ENCODE data around the gene SAP25. TPM values are rescaled to one million over a fixed set of nuclear protein-coding genes. Genes with fewer than 3 reads are reported as not detected.

The SAP25 gene
- polyA plus RNA-seq, 2 donors = 1.5 to 3.3 TPM

DNA sequence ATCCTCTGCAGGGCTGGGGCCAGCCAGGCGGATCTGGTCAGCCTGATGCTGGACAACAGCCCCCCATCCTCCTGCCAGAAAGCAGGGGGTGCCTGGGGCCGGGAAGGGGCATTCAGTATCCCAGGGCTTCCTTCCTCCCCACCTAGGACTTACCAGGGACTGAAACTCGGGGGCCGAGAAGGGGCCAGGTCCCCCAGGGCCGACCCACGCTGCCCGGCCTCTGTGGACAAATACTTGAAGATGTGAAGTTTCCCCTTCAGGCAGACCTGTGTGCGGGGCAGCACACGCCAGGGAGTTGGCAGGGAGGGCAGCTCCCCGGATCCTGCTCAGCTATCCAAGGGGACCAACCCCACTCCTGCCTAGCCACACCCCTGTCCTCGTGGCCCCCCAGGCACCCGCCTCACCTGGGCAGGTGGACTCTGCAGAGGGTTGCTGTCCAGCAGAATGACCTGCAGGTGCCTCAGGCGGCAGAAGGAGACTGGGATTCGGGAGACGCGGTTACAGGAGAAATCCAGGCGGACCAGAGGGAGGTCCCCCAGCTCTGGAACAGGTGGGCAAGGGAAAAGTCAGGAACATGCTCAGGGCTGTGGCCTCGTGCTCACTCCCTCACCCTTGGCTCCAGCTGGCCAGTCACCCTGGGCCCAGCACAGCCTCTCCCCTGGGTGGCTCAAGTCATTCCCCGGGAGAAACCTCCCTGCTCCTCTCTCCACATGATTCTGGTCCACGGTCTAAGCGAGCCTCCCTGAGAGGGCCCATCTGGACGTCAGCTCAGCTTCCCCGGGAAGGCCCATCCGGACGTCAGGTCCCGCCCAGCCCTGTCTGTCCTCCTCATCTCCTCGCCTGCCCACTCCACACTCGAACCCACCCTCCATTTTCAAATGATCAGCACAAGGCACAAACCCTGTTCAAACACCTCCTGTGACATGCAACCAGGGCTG lies 4.8 kb upstream of the SAP25 start:
- Histone ChIP-seq H3K9me3 (ENCODE audit: control insufficient read depth in 2 of 2, insufficient read depth in 1 of 2, low read depth in 1 of 2, low read length in 1 of 2) (no peaks in the 10 kb centered on the region), H3K27me3 (ENCODE audit: control insufficient read depth in 1 of 2, insufficient read depth in 2 of 2, low read length in 2 of 2) (no peaks in the 10 kb centered on the region), H3K27ac (ENCODE audit: low read depth in 2 of 2, low read length in 1 of 2) (no peak overlapping the region), H3K4me3 (ENCODE audit: low read depth in 1 of 2, low read length in 2 of 2) (no peak overlapping the region), H3K4me1 (ENCODE audit: control insufficient read depth in 2 of 2, insufficient read depth in 2 of 2, low read length in 1 of 2) (peaks cover 10 to 21% of the 10 kb centered on the region in 2 donors), H3K36me3 (ENCODE audit: control insufficient read depth in 2 of 2, insufficient read depth in 2 of 2, low read length in 1 of 2) (peaks cover 11 to 76% of the 10 kb centered on the region in 2 donors)
- 91 to 93% methylated on average over 28 of the region's 28 CpGs for WGBS, 2 donors

DNA sequence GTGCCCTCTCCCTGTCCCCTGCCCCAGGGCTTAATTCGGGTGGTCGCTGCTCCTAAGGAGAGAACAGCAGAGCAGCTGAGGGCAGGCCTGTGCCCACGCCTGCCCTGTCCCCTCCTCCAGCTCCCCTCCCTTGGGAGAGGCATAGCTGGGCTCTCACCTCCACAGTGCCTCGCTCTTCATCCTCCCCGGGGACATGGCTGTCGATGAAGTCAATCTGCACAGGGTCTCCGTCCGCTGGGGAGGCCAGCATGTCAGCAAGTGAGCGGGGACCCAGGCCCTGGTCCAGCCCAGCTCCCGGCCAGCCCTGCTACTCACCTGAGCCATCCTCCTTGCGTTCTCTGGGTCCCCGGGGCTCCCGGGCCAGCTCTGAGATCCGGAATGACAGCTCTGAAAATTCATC lies 3.8 kb upstream of the SAP25 start:
- Histone ChIP-seq H3K4me3 (ENCODE audit: low read depth in 1 of 2, low read length in 2 of 2) (no peak overlapping the region), H3K27ac (ENCODE audit: low read depth in 2 of 2, low read length in 1 of 2) (no peak overlapping the region), H3K36me3 (ENCODE audit: control insufficient read depth in 2 of 2, insufficient read depth in 2 of 2, low read length in 1 of 2) (peaks cover 11 to 79% of the 10 kb centered on the region in 2 donors), H3K4me1 (ENCODE audit: control insufficient read depth in 2 of 2, insufficient read depth in 2 of 2, low read length in 1 of 2) (peaks cover 9 to 13% of the 10 kb centered on the region in 2 donors), H3K9me3 (ENCODE audit: control insufficient read depth in 2 of 2, insufficient read depth in 1 of 2, low read depth in 1 of 2, low read length in 1 of 2) (no peaks in the 10 kb centered on the region), H3K27me3 (ENCODE audit: control insufficient read depth in 1 of 2, insufficient read depth in 2 of 2, low read length in 2 of 2) (no peaks in the 10 kb centered on the region)
- WGBS, 2 donors = 91 to 93% methylated on average over 14 of the region's 14 CpGs

DNA sequence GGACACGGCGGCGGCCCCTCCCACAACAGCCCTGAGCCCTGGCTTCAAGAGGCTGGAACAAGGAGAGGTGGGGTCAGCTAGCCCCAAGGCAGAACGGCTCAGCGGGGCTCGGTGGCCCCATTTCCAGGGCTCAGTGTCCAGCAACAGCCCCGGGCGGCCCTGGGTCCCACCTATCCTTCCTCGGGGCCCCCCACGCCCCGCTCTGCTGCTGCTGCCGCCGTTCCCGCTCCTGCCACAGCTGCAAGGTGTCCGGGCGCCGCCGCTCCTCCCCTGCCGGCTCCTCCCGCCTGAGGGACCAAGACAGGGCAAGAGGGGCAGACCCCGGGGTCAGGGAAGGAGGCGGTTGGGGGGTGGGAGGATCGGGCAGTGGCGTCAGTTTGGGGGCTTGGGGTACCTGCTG lies 3.4 kb upstream of the SAP25 start:
- Histone ChIP-seq H3K27me3 (ENCODE audit: control insufficient read depth in 1 of 2, insufficient read depth in 2 of 2, low read length in 2 of 2) (no peaks in the 10 kb centered on the region), H3K9me3 (ENCODE audit: control insufficient read depth in 2 of 2, insufficient read depth in 1 of 2, low read depth in 1 of 2, low read length in 1 of 2) (no peaks in the 10 kb centered on the region), H3K27ac (ENCODE audit: low read depth in 2 of 2, low read length in 1 of 2) (no peak overlapping the region), H3K4me1 (ENCODE audit: control insufficient read depth in 2 of 2, insufficient read depth in 2 of 2, low read length in 1 of 2) (peaks cover 5 to 9% of the 10 kb centered on the region in 2 donors), H3K4me3 (ENCODE audit: low read depth in 1 of 2, low read length in 2 of 2) (no peak overlapping the region), H3K36me3 (ENCODE audit: control insufficient read depth in 2 of 2, insufficient read depth in 2 of 2, low read length in 1 of 2) (peaks cover 11 to 77% of the 10 kb centered on the region in 2 donors)
- 94 to 95% methylated on average over 21 to 24 of the region's 24 CpGs for WGBS, 2 donors

DNA sequence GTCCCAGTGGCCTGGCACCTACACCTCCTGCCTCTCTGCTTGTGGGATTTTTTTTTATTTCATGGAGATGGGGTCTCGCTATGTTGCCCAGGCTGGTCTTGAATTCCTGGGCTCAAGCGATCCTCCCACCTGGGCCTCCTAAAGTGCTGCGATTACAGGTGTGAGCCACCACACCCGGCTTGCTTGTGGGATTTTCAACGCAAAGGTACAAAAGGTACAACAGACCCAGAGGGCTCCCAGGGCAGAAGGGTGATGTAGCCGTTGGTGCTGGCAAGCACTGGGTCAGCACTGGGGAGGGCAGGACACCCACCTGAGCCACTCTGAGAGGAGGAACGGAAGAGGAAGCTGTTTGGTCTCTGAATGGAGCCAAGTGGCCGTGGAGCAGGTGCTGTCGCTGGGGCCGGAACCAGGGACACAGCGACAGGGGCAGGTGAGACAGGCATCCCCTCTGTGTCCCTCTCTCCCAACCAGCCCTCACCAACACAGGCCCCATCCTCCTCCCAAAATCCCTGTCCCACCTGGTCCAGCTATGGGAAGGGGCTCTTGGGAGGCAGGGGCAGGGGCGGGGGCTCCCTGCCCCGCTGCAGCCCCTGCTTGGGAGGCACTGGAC lies 2.8 kb upstream of the SAP25 start:
- peaks cover 0 to 3% of the 10 kb centered on the region in 2 donors for H3K4me1 ChIP-seq (ENCODE audit: control insufficient read depth in 2 of 2, insufficient read depth in 2 of 2, low read length in 1 of 2)
- no peaks in the 10 kb centered on the region for H3K27me3 ChIP-seq (ENCODE audit: control insufficient read depth in 1 of 2, insufficient read depth in 2 of 2, low read length in 2 of 2)
- 96 to 97% methylated on average over 13 of the region's 13 CpGs for WGBS, 2 donors
- no peak overlapping the region for H3K27ac ChIP-seq (ENCODE audit: low read depth in 2 of 2, low read length in 1 of 2)
- H3K36me3 ChIP-seq (ENCODE audit: control insufficient read depth in 2 of 2, insufficient read depth in 2 of 2, low read length in 1 of 2) = peaks cover 11 to 71% of the 10 kb centered on the region in 2 donors
- no peaks in the 10 kb centered on the region for H3K9me3 ChIP-seq (ENCODE audit: control insufficient read depth in 2 of 2, insufficient read depth in 1 of 2, low read depth in 1 of 2, low read length in 1 of 2)
- H3K4me3 ChIP-seq (ENCODE audit: low read depth in 1 of 2, low read length in 2 of 2) = no peak overlapping the region

DNA sequence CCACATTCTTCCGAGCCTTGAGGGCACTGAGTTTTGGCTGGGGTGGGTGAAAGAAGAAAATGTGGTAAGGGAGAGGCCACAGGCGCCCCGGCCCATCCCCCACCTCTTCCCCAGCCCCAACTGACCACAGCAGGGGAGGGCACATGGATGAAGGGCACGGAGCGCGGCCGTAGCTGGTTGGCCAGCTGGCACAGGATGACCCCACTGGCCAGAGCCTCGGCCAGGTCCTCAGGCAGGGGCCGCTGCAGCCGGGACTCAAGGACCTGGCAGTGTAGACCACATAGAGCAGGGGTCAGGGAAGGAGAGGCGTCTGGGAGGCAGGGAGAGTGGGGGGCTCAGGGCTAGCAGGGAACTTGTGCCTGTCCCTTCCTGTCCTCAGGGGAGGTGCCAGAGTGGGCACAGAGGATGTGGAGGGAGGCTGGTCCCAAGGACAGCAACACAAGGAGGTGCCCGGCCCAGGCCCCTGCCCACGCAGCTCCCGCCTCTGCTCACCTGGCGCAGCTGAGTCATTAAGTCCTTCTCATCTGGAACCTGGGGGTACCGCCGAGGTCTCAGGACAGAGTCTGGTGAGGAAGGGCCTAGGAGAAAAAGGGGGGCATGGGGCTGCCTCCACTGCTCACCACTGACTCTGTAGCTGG lies 2.2 kb upstream of the SAP25 start:
- H3K9me3 ChIP-seq (ENCODE audit: control insufficient read depth in 2 of 2, insufficient read depth in 1 of 2, low read depth in 1 of 2, low read length in 1 of 2) = no peaks in the 10 kb centered on the region
- 88 to 89% methylated on average over 17 of the region's 17 CpGs for WGBS, 2 donors
- no peak overlapping the region for H3K4me3 ChIP-seq (ENCODE audit: low read depth in 1 of 2, low read length in 2 of 2)
- H3K27me3 ChIP-seq (ENCODE audit: control insufficient read depth in 1 of 2, insufficient read depth in 2 of 2, low read length in 2 of 2) = no peaks in the 10 kb centered on the region
- H3K27ac ChIP-seq (ENCODE audit: low read depth in 2 of 2, low read length in 1 of 2) = no peak overlapping the region
- H3K36me3 ChIP-seq (ENCODE audit: control insufficient read depth in 2 of 2, insufficient read depth in 2 of 2, low read length in 1 of 2) = peaks cover 11 to 66% of the 10 kb centered on the region in 2 donors
- H3K4me1 ChIP-seq (ENCODE audit: control insufficient read depth in 2 of 2, insufficient read depth in 2 of 2, low read length in 1 of 2) = peaks cover 0 to 7% of the 10 kb centered on the region in 2 donors

DNA sequence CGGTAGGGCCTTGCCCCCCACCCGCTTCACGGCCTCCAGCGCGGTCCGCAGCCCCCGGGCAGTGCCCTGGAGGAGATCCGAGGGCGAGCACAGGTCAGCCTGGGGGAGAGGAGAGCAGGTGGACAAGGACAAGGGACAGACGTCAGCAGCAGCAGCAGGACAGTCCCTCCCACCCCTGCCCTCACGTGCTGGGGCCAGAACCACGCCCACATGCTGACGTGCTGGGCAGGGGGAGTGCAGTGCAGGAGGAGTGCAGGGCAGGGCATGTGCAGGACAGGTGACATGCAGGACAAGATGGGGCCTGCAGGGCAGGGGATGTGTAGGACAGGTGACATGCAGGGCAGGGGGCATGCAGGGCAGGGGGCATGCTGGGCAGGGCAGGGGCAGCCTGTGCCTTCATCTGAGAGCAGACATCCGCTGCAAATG lies 1.5 kb upstream of the SAP25 start:
- H3K4me3 ChIP-seq (ENCODE audit: low read depth in 1 of 2, low read length in 2 of 2) = no peak overlapping the region
- WGBS, 2 donors = 77 to 83% methylated on average over 14 of the region's 14 CpGs
- no peak overlapping the region for H3K27ac ChIP-seq (ENCODE audit: low read depth in 2 of 2, low read length in 1 of 2)
- H3K4me1 ChIP-seq (ENCODE audit: control insufficient read depth in 2 of 2, insufficient read depth in 2 of 2, low read length in 1 of 2) = peaks cover 0 to 8% of the 10 kb centered on the region in 2 donors
- H3K36me3 ChIP-seq (ENCODE audit: control insufficient read depth in 2 of 2, insufficient read depth in 2 of 2, low read length in 1 of 2) = peaks cover 11 to 59% of the 10 kb centered on the region in 2 donors
- no peaks in the 10 kb centered on the region for H3K27me3 ChIP-seq (ENCODE audit: control insufficient read depth in 1 of 2, insufficient read depth in 2 of 2, low read length in 2 of 2)
- no peaks in the 10 kb centered on the region for H3K9me3 ChIP-seq (ENCODE audit: control insufficient read depth in 2 of 2, insufficient read depth in 1 of 2, low read depth in 1 of 2, low read length in 1 of 2)

DNA sequence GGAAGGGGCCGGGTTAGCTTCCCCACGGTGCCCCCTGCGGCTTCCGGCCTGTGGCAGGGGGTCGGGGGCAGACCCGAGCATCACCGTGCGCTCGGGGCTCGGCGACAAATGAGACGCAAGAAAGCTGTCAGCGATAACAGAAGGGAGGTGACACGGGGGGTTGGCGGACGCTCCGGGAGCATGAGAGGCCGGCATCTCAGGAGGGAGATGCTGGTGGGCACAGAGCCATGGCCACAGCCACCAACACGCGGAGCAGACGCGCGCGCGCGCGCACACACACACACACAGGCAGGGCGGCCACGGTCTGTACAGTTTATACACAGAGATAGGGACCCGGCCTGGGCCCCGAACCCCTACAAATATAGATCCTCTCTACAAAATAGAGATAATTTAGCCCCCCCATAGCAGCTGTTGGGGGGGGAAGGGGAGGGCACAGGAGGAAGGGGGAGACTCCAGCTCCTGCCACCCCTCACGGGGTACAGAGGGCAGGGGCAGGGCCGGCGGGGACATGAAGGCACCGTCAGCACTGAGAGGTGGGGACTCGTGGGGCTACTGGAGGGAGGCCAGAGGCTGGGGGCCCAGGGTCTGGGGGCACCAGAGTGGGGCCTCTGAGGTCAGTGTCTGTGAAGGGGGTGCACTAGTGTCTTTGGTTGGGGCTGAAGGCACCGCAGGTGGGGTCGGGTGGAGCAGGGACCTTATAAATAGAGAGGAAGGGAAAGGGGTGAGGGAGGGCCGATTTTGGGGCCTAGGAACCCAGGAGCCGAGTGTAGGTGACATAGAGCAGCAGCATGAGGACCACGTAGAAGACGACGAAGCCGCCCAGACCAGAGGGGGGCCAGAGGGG lies 884 bp upstream of the SAP25 start:
- Histone ChIP-seq H3K27me3 (ENCODE audit: control insufficient read depth in 1 of 2, insufficient read depth in 2 of 2, low read length in 2 of 2) (no peaks in the 10 kb centered on the region), H3K9me3 (ENCODE audit: control insufficient read depth in 2 of 2, insufficient read depth in 1 of 2, low read depth in 1 of 2, low read length in 1 of 2) (no peaks in the 10 kb centered on the region), H3K4me3 (ENCODE audit: low read depth in 1 of 2, low read length in 2 of 2) (no peak overlapping the region), H3K27ac (ENCODE audit: low read depth in 2 of 2, low read length in 1 of 2) (no peak overlapping the region), H3K4me1 (ENCODE audit: control insufficient read depth in 2 of 2, insufficient read depth in 2 of 2, low read length in 1 of 2) (peaks cover 0 to 13% of the 10 kb centered on the region in 2 donors), H3K36me3 (ENCODE audit: control insufficient read depth in 2 of 2, insufficient read depth in 2 of 2, low read length in 1 of 2) (peaks cover 11 to 53% of the 10 kb centered on the region in 2 donors)
- WGBS, 2 donors = 93 to 94% methylated on average over 44 of the region's 44 CpGs

DNA sequence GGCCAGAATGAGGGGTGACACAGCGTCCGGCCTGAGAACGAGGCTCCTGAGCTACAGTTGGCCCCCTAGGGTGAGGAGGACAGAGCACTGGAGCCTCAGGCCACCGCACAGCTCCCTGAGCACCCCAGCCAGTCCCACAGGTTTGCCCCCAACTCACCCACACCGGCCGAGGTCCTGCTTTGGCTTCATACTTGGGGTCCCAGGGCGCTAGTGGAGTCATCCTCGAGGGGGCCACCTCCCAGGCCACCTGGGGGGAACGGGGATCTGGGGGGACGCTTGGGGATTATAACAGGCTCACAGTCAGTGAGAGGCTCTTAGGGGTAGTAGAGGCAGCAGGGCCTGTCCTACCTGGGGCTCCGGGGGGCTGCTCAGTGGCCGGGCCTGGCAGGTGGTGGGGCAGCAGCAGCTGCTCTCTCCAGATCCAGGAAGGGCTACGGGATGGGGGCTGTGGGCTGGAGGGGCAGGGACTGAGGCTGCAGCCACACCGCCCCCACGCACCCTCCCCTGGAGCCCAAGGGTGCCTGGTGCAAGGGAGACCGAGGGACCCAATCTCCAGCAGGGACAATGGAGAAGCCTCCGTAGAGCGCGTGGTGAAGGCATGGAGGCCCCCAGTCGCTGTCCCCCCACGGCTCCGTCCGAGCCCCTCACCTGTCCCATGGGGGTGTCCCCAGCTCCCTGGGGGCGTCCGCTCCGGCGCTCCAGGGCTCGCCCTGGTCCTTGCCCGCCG lies 588 bp downstream of the SAP25 start:
- Histone ChIP-seq H3K4me1 (ENCODE audit: control insufficient read depth in 2 of 2, insufficient read depth in 2 of 2, low read length in 1 of 2) (peaks cover 0 to 19% of the 10 kb centered on the region in 2 donors), H3K9me3 (ENCODE audit: control insufficient read depth in 2 of 2, insufficient read depth in 1 of 2, low read depth in 1 of 2, low read length in 1 of 2) (no peaks in the 10 kb centered on the region), H3K4me3 (ENCODE audit: low read depth in 1 of 2, low read length in 2 of 2) (no peak overlapping the region), H3K27me3 (ENCODE audit: control insufficient read depth in 1 of 2, insufficient read depth in 2 of 2, low read length in 2 of 2) (no peaks in the 10 kb centered on the region), H3K36me3 (ENCODE audit: control insufficient read depth in 2 of 2, insufficient read depth in 2 of 2, low read length in 1 of 2) (peaks cover 11 to 42% of the 10 kb centered on the region in 2 donors), H3K27ac (ENCODE audit: low read depth in 2 of 2, low read length in 1 of 2) (no peak overlapping the region)
- WGBS, 2 donors = 93 to 96% methylated on average over 25 to 30 of the region's 30 CpGs

Data from esophagus (tissue), 2 donors.